Measurements from ENCODE around the gene UTP11.

The UTP11 gene

GRCh38 chr1:38046884-38047602, 34.5 kb downstream of the UTP11 start:
- DNase-seq = peak; percentile 69

GRCh38 chr1:38047603-38048141, 35.1 kb downstream of the UTP11 start:
- no peak for DNase-seq

GRCh38 chr1:38050397-38051078, 38.0 kb downstream of the UTP11 start:
- no peak for DNase-seq

- DNase-seq = no peak
These were observed 38.6 kb downstream of the UTP11 start for GRCh38 chr1:38051079-38051543.

- DNase-seq = peak; percentile 73
These were observed 40.3 kb downstream of the UTP11 start for GRCh38 chr1:38052750-38053415.

GRCh38 chr1:38053416-38054091, 41.0 kb downstream of the UTP11 start:
- DNase-seq = peak; percentile 78

- DNase-seq = no peak
These were observed 42.9 kb downstream of the UTP11 start for GRCh38 chr1:38055398-38055797.

- no peak for DNase-seq
These were observed 43.4 kb downstream of the UTP11 start for GRCh38 chr1:38055965-38056364.

- no peak for DNase-seq
These were observed 47.2 kb downstream of the UTP11 start for GRCh38 chr1:38059635-38060250.

GRCh38 chr1:38060498-38060897, 48.0 kb downstream of the UTP11 start:
- DNase-seq = no peak

- DNase-seq = no peak
These were observed 48.8 kb downstream of the UTP11 start for GRCh38 chr1:38061290-38061689.

- DNase-seq = no peak
These were observed 49.4 kb downstream of the UTP11 start for GRCh38 chr1:38061883-38062328.

- DNase-seq = peak; percentile 98
These were observed 50.1 kb downstream of the UTP11 start for GRCh38 chr1:38062361-38063288.

- DNase-seq = no peak
These were observed 51.1 kb downstream of the UTP11 start for GRCh38 chr1:38063616-38064015.

- DNase-seq = no peak
These were observed 51.8 kb downstream of the UTP11 start for GRCh38 chr1:38064197-38064903.

- DNase-seq = peak; percentile 30
These were observed 55.9 kb downstream of the UTP11 start for GRCh38 chr1:38068220-38068979.

GRCh38 chr1:38068980-38069340, 56.4 kb downstream of the UTP11 start:
- no peak for DNase-seq

- peak; percentile 16 for DNase-seq
These were observed 59.0 kb downstream of the UTP11 start for GRCh38 chr1:38071312-38072256.

GRCh38 chr1:38072858-38073257, 60.3 kb downstream of the UTP11 start:
- no peak for DNase-seq
